GM11168 (cell line): ENCODE measurements around the gene TCOF1.

Source experiments
- in situ Hi-C: fragments of 300-500 bp; cut with MboI; formaldehyde crosslinking; loops from one replicate; pipeline ENCODE4 v1.12.0; 2022; ENCODE audit warnings: low sequenced_read_pairs; ENCODE audit not compliant: unreplicated experiment

The TCOF1 gene

DNA sequence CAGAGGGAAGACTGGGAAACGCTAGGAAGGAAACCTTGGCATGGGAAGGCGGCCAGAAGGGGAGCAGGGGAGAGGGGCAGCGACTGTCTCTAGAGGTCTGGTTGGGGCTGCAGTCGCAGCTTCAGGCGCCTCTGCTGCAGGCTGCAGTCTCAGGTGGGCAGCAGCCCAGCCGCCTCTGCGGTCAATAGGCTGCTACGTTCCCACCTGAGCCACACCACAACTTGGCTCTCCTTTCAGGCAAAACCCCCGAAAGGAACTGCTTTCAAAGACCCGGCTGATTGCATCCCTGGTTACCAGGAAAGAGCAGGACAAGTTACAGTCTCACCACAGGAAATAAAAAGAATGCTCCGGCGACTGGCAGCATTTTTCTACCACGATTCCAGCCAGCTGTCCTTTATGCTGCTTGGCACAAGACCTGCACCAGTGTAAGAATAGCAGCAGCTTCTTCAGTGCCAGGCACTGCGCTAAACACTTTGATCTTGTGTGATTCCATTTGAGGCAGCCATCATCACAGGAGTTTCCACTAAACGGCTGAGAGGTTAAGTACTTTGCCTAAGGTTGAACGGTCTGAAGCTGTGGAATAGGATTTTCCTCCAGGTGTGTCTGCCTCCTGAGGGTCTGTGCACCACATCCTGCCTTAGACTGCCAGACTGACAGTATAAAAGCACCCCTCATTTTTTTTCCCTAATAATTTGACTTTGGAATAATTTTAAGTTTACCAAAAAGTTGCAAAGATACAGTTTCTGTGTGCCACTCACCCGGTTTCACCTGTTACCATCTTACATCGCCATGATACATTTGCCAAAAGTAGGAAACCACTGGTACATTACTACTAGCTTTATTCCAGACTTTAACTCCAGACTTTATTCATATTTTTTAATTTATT lies 84.6 kb downstream of the TCOF1 start:
- in situ Hi-C loops = no loop called here

DNA sequence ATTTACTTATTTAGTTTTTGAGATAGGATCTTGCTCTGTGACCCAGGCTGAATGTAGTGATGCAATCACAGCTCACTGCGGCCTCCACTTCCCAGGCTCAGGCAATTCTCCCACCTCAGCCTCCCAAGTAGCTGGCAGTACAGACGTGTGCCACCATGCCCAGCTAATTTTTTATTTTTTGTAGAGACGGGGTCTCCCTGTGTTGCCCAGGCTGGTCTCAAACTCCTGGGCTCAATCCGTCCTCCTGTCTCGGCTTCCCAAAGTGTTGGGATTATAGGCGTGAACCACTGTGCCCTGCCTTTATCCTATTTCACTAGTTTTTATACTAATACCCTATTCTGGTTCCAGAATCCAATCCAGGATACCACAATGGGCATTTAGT lies 85.2 kb downstream of the TCOF1 start:
- in situ Hi-C loops = no loop called here

- in situ Hi-C loops = no loop called here
These were observed 86.0 kb downstream of the TCOF1 start for GRCh38 chr5:150443242-150444075.

GRCh38 chr5:150444770-150445169 lies 87.3 kb downstream of the TCOF1 start:
- in situ Hi-C loops = no loop called here

DNA sequence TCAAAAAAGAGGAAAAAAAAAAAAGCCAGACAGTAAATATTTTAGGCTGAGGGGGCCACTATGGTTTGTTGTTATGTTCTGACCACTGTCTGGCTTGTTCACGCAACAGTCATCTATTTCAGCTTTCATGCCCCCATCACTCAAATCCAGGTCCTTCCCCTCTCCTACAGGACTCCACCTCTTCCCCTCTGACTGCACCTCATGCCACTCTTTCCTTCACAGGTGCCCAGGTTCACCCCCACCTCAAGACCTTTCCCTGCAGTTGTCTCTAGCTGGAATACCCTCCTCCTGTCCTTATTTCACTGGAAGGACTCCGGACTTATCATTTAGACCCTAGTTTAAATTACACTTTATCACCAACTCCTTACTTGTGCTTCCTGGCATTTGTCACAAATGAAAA lies 88.6 kb downstream of the TCOF1 start:
- in situ Hi-C loops = no loop called here

GRCh38 chr5:150446583-150446982 lies 89.1 kb downstream of the TCOF1 start:
- in situ Hi-C loops = no loop called here

DNA sequence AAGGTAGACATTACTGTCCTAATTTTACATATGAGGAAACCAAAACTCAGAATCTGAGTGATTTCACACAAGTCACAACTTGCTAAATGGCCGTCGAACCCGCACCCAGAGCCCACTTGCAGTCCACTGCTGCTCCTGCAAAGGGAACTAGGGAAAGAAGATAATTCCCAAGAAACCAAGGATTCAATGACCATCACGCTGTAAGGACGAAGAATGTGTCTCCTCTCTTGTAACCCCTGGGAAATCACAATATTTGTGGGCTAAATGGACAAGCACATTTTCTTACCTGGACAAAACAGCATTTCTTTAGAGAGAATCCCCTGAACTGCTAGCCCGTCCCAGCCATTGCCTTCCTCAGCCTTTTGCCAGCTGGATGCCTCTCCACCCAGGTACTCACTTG lies 89.7 kb downstream of the TCOF1 start:
- in situ Hi-C loops = no loop called here

GRCh38 chr5:150448334-150448733 lies 90.8 kb downstream of the TCOF1 start:
- in situ Hi-C loops = no loop called here

- in situ Hi-C loops = no loop called here
These were observed 91.5 kb downstream of the TCOF1 start for GRCh38 chr5:150448952-150449516.
